Caco-2 (cell line): Measurements from ENCODE around the gene IGSF22. TPM values are rescaled to one million over a fixed set of nuclear protein-coding genes. Genes with fewer than 3 reads are reported as not detected.
"Not testable (repeated sequence)": the region's sequence is repeated elsewhere in the genome, so short reads cannot be mapped to it uniquely, and the experiment has no call there.

Source experiments
- BruUV-seq: library from RNA; stranded (reverse); fragments of 400-500 nt; replicated peaks from 2 replicates; lab custom pipeline; 2021; lab: Mats Ljungman, UMichigan
- CTCF ChIA-PET: fragments of 300-600 bp; sonication (Branson Sonifier 250); formaldehyde crosslinking; loops from one replicate; lab custom pipeline; 2022; ENCODE audit warnings: antibody characterized with exemption; lab: Charles Lee
- POLR2A ChIA-PET: fragments of 300-600 bp; sonication (Branson Sonifier 250); formaldehyde crosslinking; loops from one replicate; lab custom pipeline; 2022; ENCODE audit warnings: antibody characterized with exemption; lab: Charles Lee
- DNase-seq, 2 experiments: peaks; one replicate each; pipeline versions ENCODE4 v3.0.0 to v3.0.0-alpha.2; 2020 to 2022
- H3K27me3 ChIP-seq: replicated peaks from 2 replicates; pipeline ENCODE4 v1.6.0; 2011; ENCODE audit warnings: low read length; ENCODE audit not compliant: control insufficient read depth, insufficient read depth
- H3K36me3 ChIP-seq: 2 replicates; pipeline ENCODE4 v1.5.1; 2011; ENCODE audit warnings: low read length; ENCODE audit not compliant: control insufficient read depth, insufficient read depth
- H3K4me1 ChIP-seq: fragments of 250-450 bp; sonication (Bioruptor Pico); 2 replicates; pipeline ENCODE4 v1.5.1; 2020; ENCODE audit warnings: mild to moderate bottlenecking
- H3K4me3 ChIP-seq: 2 replicates; pipeline ENCODE4 v1.5.1; 2011; ENCODE audit warnings: low read depth, mild to moderate bottlenecking, control low read depth, low read length
- H3K9me3 ChIP-seq: fragments of 250-450 bp; sonication (Bioruptor Pico); 2 replicates; pipeline ENCODE4 v1.5.1; 2020; ENCODE audit warnings: mild to moderate bottlenecking, moderate library complexity
- H3K27ac Mint-ChIP-seq: one replicate; pipeline ENCODE4 v1.8.0; 2022; ENCODE audit warnings: mixed read lengths; ENCODE audit not compliant: unreplicated experiment
- H3K27me3 Mint-ChIP-seq: one replicate; pipeline ENCODE4 v1.8.0; 2022; ENCODE audit warnings: mixed read lengths; ENCODE audit not compliant: insufficient read depth, unreplicated experiment
- H3K36me3 Mint-ChIP-seq: one replicate; pipeline ENCODE4 v1.8.0; 2022; ENCODE audit warnings: mild to moderate bottlenecking, mixed read lengths; ENCODE audit not compliant: insufficient read depth, unreplicated experiment
- H3K4me1 Mint-ChIP-seq: one replicate; pipeline ENCODE4 v1.8.0; 2022; ENCODE audit warnings: low read depth, mixed read lengths; ENCODE audit not compliant: unreplicated experiment
- H3K4me3 Mint-ChIP-seq: one replicate; pipeline ENCODE4 v1.8.0; 2022; ENCODE audit warnings: mild to moderate bottlenecking, moderate library complexity, mixed read lengths; ENCODE audit not compliant: unreplicated experiment
- H3K9me3 Mint-ChIP-seq: one replicate; pipeline ENCODE4 v1.8.0; 2022; ENCODE audit warnings: mixed read lengths; ENCODE audit not compliant: unreplicated experiment
- intact Hi-C: fragments of 100-400 bp; cut with micrococcal nuclease; formaldehyde crosslinking; loops from one replicate; pipeline ENCODE4 v1.10.0; 2022; ENCODE audit not compliant: unreplicated experiment
- total RNA-seq: library from RNA; stranded (reverse); gene quantifications from 2 replicates; pipeline ENCODE4 v1.2.3, GENCODE V29; 2022
- TF ChIP-seq, protein P1 (sequence below), 2 experiments: fragments of 200-600 bp in 1 of 2; IDR thresholded peaks; 1 replicate in 1 of 2; 2 replicates in 1 of 2; pipeline versions ENCODE4 v1.5.1 to v1.8.0; 2011 to 2022; ENCODE audit warnings: antibody characterized with exemption in 1 of 2, control low read depth in 1 of 2, inconsistent platforms in 1 of 2, low read depth in 1 of 2, low read length in 1 of 2, mild to moderate bottlenecking in 1 of 2, moderate library complexity in 1 of 2; ENCODE audit not compliant: insufficient read depth in 1 of 2, severe bottlenecking in 1 of 2, unreplicated experiment in 1 of 2

IGSF22 gene
- total RNA-seq, 1 experiment from 2014 or later, result not detected

DNA sequence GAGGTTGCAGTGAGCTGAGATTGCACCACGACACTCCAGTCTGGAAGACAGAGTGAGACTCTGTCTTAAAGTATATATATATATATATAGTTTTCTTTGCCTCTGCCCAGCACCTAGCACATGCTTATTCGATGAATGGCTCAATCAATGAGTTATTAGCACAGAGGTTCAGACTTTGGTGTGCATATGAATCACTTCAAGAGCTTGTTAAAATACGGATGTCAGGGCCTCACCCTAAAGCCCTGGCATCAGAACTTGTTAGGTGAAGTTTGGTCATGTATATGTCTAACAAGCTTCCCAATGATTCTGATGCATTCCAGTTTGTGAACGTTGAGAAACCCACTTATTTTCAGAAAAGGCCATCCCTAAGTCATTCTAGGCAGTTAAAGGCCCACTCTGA lies 49.2 kb downstream of the IGSF22 start:
- H3K27me3 ChIP-seq, result no peaks in the 10 kb centered on the region
- POLR2A ChIA-PET, result interaction anchor here (0.6 kb wide), 1 partner anchor 277 kb away, joined by 3 read pairs; no protein-coding TSS in a partner anchor

GRCh38 chr11:18672209-18672608 lies 53.8 kb downstream of the IGSF22 start:
- H3K9me3 Mint-ChIP-seq, POLR2A ChIA-PET, H3K36me3 ChIP-seq, intact Hi-C loops, H3K27ac Mint-ChIP-seq, H3K36me3 Mint-ChIP-seq, H3K4me3 ChIP-seq, H3K4me3 Mint-ChIP-seq, H3K27me3 ChIP-seq, BruUV-seq, H3K27me3 Mint-ChIP-seq, H3K9me3 ChIP-seq, DNase-seq, H3K4me1 Mint-ChIP-seq, H3K4me1 ChIP-seq, CTCF ChIA-PET: not testable (repeated sequence)

More for the DNA sequence above, 49.2 kb downstream of the IGSF22 start:
- Mint-ChIP-seq H3K27ac (no peak overlapping the region), H3K4me3 (no peak overlapping the region), H3K9me3 (no peaks in the 10 kb centered on the region), H3K27me3 (no peaks in the 10 kb centered on the region), H3K4me1 (no peaks in the 10 kb centered on the region), H3K36me3 (no peaks in the 10 kb centered on the region)
- Histone ChIP-seq H3K9me3 (no peaks in the 10 kb centered on the region), H3K36me3 (no peaks in the 10 kb centered on the region), H3K4me1 (no peaks in the 10 kb centered on the region), H3K4me3 (no peak overlapping the region)
- intact Hi-C loops, result no loop called here
- CTCF ChIA-PET, result interaction anchor here (0.6 kb wide), 1 partner anchor 14 kb away, joined by 4 read pairs; no protein-coding TSS in a partner anchor
- BruUV-seq, result no TSS peak
- TF ChIP-seq, protein P1, sequence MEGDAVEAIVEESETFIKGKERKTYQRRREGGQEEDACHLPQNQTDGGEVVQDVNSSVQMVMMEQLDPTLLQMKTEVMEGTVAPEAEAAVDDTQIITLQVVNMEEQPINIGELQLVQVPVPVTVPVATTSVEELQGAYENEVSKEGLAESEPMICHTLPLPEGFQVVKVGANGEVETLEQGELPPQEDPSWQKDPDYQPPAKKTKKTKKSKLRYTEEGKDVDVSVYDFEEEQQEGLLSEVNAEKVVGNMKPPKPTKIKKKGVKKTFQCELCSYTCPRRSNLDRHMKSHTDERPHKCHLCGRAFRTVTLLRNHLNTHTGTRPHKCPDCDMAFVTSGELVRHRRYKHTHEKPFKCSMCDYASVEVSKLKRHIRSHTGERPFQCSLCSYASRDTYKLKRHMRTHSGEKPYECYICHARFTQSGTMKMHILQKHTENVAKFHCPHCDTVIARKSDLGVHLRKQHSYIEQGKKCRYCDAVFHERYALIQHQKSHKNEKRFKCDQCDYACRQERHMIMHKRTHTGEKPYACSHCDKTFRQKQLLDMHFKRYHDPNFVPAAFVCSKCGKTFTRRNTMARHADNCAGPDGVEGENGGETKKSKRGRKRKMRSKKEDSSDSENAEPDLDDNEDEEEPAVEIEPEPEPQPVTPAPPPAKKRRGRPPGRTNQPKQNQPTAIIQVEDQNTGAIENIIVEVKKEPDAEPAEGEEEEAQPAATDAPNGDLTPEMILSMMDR (IDR thresholded peaks at IDR 0.05; ENCODE audit: insufficient read depth in 1 of 2, low read depth in 1 of 2, low read length in 1 of 2, severe bottlenecking in 1 of 2, unreplicated experiment in 1 of 2), result no peak
- no peak for DNase-seq

DNA sequence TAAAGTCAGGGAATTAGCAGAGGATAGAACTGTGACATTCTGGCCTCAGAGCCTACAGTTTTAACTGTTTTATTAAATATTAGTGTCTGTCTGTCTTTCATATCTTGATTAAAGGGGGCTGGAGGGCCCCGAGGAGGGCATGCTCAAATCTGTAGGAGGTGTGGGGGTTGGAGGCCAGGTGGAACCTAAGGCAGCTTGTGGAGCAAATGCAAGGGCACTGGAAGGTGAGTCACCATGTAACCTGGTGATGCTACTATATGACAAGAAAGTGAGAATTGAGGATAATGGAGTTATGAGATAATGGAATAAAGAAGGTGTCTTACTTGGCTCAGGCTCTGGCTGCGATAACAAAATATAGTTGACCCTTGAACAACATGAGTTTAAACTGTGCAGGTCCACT lies 54.7 kb downstream of the IGSF22 start:
- no peak for DNase-seq
- no peaks in the 10 kb centered on the region for H3K9me3 Mint-ChIP-seq
- intact Hi-C loops, result no loop called here
- no TSS peak for BruUV-seq
- no peaks in the 10 kb centered on the region for H3K4me1 ChIP-seq
- peaks cover 6% of the 10 kb centered on the region for H3K4me1 Mint-ChIP-seq
- no peaks in the 10 kb centered on the region for H3K27me3 ChIP-seq
- ChIA-PET POLR2A (no interaction called here), CTCF (no interaction called here)
- H3K27me3 Mint-ChIP-seq, result no peaks in the 10 kb centered on the region
- no peak overlapping the region for H3K4me3 ChIP-seq
- TF ChIP-seq, protein P1 (IDR thresholded peaks at IDR 0.05; ENCODE audit: insufficient read depth in 1 of 2, low read depth in 1 of 2, low read length in 1 of 2, severe bottlenecking in 1 of 2, unreplicated experiment in 1 of 2), result no peak
- H3K4me3 Mint-ChIP-seq, result no peak overlapping the region
- no peaks in the 10 kb centered on the region for H3K36me3 ChIP-seq
- H3K36me3 Mint-ChIP-seq, result no peaks in the 10 kb centered on the region
- H3K27ac Mint-ChIP-seq, result no peak overlapping the region
- no peaks in the 10 kb centered on the region for H3K9me3 ChIP-seq

- Histone ChIP-seq H3K4me3 (no peak overlapping the region), H3K27me3 (no peaks in the 10 kb centered on the region), H3K9me3 (no peaks in the 10 kb centered on the region), H3K4me1 (no peaks in the 10 kb centered on the region), H3K36me3 (no peaks in the 10 kb centered on the region)
- intact Hi-C loops, result no loop called here
- ChIA-PET CTCF (no interaction called here), POLR2A (no interaction called here)
- Mint-ChIP-seq H3K27ac (no peak overlapping the region), H3K27me3 (no peaks in the 10 kb centered on the region), H3K4me1 (peaks cover 6% of the 10 kb centered on the region), H3K36me3 (no peaks in the 10 kb centered on the region), H3K4me3 (no peak overlapping the region), H3K9me3 (no peaks in the 10 kb centered on the region)
- DNase-seq, result no peak
- TF ChIP-seq, protein P1 (IDR thresholded peaks at IDR 0.05; ENCODE audit: insufficient read depth in 1 of 2, low read depth in 1 of 2, low read length in 1 of 2, severe bottlenecking in 1 of 2, unreplicated experiment in 1 of 2), result no peak
- BruUV-seq, result no TSS peak
Measured at GRCh38 chr11:18669711-18670110, 56.3 kb downstream of the IGSF22 start.
